UCSD-AML1 (cell line): ENCODE measurements around the gene OTUD5.

ENCODE experiments used
- DNase-seq: peaks from one replicate; lab custom pipeline; 2025; ENCODE audit not compliant: unreplicated experiment; lab: John Stamatoyannopoulos, UW

OTUD5 gene

GRCh38 chrX:48937054-48937907 lies 20.1 kb downstream of the OTUD5 start:
- peak; percentile 91 for DNase-seq

- DNase-seq = no peak
Observed at GRCh38 chrX:48936429-48937053, 20.9 kb downstream of the OTUD5 start.

- DNase-seq = no peak
Observed at GRCh38 chrX:48935301-48935670, 22.1 kb downstream of the OTUD5 start.

- no peak for DNase-seq
Observed at GRCh38 chrX:48934581-48935300, 22.7 kb downstream of the OTUD5 start.

- no peak for DNase-seq
Observed at GRCh38 chrX:48933757-48934156, 23.6 kb downstream of the OTUD5 start.

GRCh38 chrX:48927736-48928382 lies 29.5 kb downstream of the OTUD5 start:
- DNase-seq = no peak

GRCh38 chrX:48927123-48927522 lies 30.3 kb downstream of the OTUD5 start:
- DNase-seq = no peak

- DNase-seq = no peak
Observed at GRCh38 chrX:48924270-48924669, 33.1 kb downstream of the OTUD5 start.

GRCh38 chrX:48923771-48924170 lies 33.6 kb downstream of the OTUD5 start:
- DNase-seq = no peak

- no peak for DNase-seq
Observed at GRCh38 chrX:48920718-48921104, 36.7 kb downstream of the OTUD5 start.

- DNase-seq = no peak
Observed at GRCh38 chrX:48919947-48920717, 37.3 kb downstream of the OTUD5 start.

- no peak for DNase-seq
Observed at GRCh38 chrX:48919360-48919841, 38.0 kb downstream of the OTUD5 start.

GRCh38 chrX:48918643-48919340 lies 38.6 kb downstream of the OTUD5 start, which contains the start of gene PIM2:
Gene PIM2, minus strand, starts transcription at chrX:48919024. Its CDS starts 190 bp downstream, at chrX:48918834.
- peak; percentile 86 for DNase-seq

- no peak for DNase-seq
Observed at GRCh38 chrX:48918301-48918642, 39.1 kb downstream of the OTUD5 start.

GRCh38 chrX:48917139-48918001 lies 40.0 kb downstream of the OTUD5 start:
- DNase-seq = peak; percentile 89

- no peak for DNase-seq
Observed at GRCh38 chrX:48914593-48915493, 42.6 kb downstream of the OTUD5 start.

- no peak for DNase-seq
Observed at GRCh38 chrX:48913605-48914366, 43.6 kb downstream of the OTUD5 start.
